TTC549 (cell line): ENCODE results near the gene TSHZ2.

Experiments
- FAIRE-seq: peaks from 2 replicates; lab custom pipeline; 2012; peaks lifted over from hg19 to GRCh38; lab: Jason Lieb, UNC

The TSHZ2 gene

GRCh38 chr20:53210041-53210440, 237.9 kb downstream of the TSHZ2 start:
- no peak for FAIRE-seq

- FAIRE-seq = no peak
Measured at GRCh38 chr20:53210931-53211330, 238.8 kb downstream of the TSHZ2 start.

GRCh38 chr20:53212018-53212417, 239.9 kb downstream of the TSHZ2 start:
- FAIRE-seq = no peak

- FAIRE-seq = no peak
Measured at GRCh38 chr20:53214392-53214791, 242.2 kb downstream of the TSHZ2 start.

- no peak for FAIRE-seq
Measured at GRCh38 chr20:53215166-53215565, 243.0 kb downstream of the TSHZ2 start.

- FAIRE-seq = no peak
Measured at GRCh38 chr20:53216478-53216855, 244.3 kb downstream of the TSHZ2 start.

GRCh38 chr20:53216856-53217576, 244.9 kb downstream of the TSHZ2 start:
- FAIRE-seq = no peak

- FAIRE-seq = no peak
Measured at GRCh38 chr20:53220482-53221307, 248.5 kb downstream of the TSHZ2 start.

GRCh38 chr20:53221731-53222130, 249.6 kb downstream of the TSHZ2 start:
- no peak for FAIRE-seq

- no peak for FAIRE-seq
Measured at GRCh38 chr20:53222416-53222815, 250.3 kb downstream of the TSHZ2 start.

GRCh38 chr20:53222932-53223331, 250.8 kb downstream of the TSHZ2 start:
- no peak for FAIRE-seq

- no peak for FAIRE-seq
Measured at GRCh38 chr20:53223626-53224172, 251.5 kb downstream of the TSHZ2 start.

- no peak for FAIRE-seq
Measured at GRCh38 chr20:53224851-53225250, 252.7 kb downstream of the TSHZ2 start.

- no peak for FAIRE-seq
Measured at GRCh38 chr20:53226826-53227225, 254.7 kb downstream of the TSHZ2 start.

- FAIRE-seq = no peak
Measured at GRCh38 chr20:53227523-53227922, 255.4 kb downstream of the TSHZ2 start.

- no peak for FAIRE-seq
Measured at GRCh38 chr20:53231061-53231460, 258.9 kb downstream of the TSHZ2 start.

GRCh38 chr20:53237461-53237860, 265.3 kb downstream of the TSHZ2 start:
- FAIRE-seq = no peak

GRCh38 chr20:53238121-53238660, 266.0 kb downstream of the TSHZ2 start:
- FAIRE-seq = no peak

GRCh38 chr20:53243152-53243551, 271.0 kb downstream of the TSHZ2 start:
- no peak for FAIRE-seq

- no peak for FAIRE-seq
Measured at GRCh38 chr20:53244711-53245110, 272.6 kb downstream of the TSHZ2 start.

GRCh38 chr20:53245574-53245973, 273.4 kb downstream of the TSHZ2 start:
- no peak for FAIRE-seq

GRCh38 chr20:53247468-53248103, 275.4 kb downstream of the TSHZ2 start:
- FAIRE-seq = no peak

- no peak for FAIRE-seq
Measured at GRCh38 chr20:53250456-53250855, 278.3 kb downstream of the TSHZ2 start.
